ENCODE results near the gene PYGO2.

- TF ChIP-seq, protein P1, sequence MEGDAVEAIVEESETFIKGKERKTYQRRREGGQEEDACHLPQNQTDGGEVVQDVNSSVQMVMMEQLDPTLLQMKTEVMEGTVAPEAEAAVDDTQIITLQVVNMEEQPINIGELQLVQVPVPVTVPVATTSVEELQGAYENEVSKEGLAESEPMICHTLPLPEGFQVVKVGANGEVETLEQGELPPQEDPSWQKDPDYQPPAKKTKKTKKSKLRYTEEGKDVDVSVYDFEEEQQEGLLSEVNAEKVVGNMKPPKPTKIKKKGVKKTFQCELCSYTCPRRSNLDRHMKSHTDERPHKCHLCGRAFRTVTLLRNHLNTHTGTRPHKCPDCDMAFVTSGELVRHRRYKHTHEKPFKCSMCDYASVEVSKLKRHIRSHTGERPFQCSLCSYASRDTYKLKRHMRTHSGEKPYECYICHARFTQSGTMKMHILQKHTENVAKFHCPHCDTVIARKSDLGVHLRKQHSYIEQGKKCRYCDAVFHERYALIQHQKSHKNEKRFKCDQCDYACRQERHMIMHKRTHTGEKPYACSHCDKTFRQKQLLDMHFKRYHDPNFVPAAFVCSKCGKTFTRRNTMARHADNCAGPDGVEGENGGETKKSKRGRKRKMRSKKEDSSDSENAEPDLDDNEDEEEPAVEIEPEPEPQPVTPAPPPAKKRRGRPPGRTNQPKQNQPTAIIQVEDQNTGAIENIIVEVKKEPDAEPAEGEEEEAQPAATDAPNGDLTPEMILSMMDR (IDR thresholded peaks at IDR 0.05): no peak
- TF ChIP-seq POLR2AphosphoS5 (IDR thresholded peaks at IDR 0.05; ENCODE audit: insufficient read depth in 1 of 2, low read depth in 1 of 2): no peak
Observed at GRCh38 chr1:154988058-154988954, 26.7 kb upstream of the PYGO2 start.
